ENCODE data around the gene C12orf43.
A peak's percentile ranks its signal among the peaks of the same experiment; 100 is the strongest.

The C12orf43 gene

GRCh38 chr12:120982659-120983058 is 33.6 kb downstream of the C12orf43 start:
- DNase-seq (ENCODE audit: low read depth, low spot score), result no peak
- no peak overlapping the region for H3K4me3 ChIP-seq (ENCODE audit: low read length)

- H3K4me3 ChIP-seq (ENCODE audit: low read length), result no peak overlapping the region
Observed at GRCh38 chr12:120981407-120981941, 34.8 kb downstream of the C12orf43 start.

DNA sequence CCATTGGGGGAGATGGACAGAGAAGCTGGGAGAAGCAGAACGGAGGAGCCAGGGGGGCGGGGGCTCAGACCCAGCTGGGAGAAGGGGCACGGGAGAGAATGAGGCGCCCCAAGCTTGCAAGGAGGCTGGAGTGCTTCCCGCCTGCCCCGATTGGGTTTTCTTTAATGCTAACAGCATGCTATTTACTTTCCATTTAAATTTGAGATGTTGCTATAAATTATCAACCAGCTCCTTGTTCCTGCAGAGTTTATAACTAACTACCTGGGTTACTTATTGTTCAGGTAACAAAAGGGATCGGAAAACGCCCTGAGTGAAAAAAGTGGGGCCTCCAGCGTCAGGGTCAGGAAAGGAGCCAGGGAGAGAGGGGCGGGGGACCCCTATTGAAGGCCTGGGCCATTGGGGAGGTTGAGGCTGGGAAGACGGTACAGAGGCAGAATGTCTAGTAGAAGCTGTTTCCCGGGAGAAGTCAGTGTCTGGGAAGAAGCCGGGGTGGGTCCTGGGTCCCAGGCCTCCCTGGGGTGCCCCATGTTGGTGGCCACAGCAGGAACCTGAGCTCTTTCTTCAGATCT is 35.4 kb downstream of the C12orf43 start:
- no peak for DNase-seq (ENCODE audit: low read depth, low spot score)
- H3K4me3 ChIP-seq (ENCODE audit: low read length), result no peak overlapping the region

More at GRCh38 chr12:120981407-120981941, 34.8 kb downstream of the C12orf43 start:
- no peak for DNase-seq (ENCODE audit: low read depth, low spot score)

DNA sequence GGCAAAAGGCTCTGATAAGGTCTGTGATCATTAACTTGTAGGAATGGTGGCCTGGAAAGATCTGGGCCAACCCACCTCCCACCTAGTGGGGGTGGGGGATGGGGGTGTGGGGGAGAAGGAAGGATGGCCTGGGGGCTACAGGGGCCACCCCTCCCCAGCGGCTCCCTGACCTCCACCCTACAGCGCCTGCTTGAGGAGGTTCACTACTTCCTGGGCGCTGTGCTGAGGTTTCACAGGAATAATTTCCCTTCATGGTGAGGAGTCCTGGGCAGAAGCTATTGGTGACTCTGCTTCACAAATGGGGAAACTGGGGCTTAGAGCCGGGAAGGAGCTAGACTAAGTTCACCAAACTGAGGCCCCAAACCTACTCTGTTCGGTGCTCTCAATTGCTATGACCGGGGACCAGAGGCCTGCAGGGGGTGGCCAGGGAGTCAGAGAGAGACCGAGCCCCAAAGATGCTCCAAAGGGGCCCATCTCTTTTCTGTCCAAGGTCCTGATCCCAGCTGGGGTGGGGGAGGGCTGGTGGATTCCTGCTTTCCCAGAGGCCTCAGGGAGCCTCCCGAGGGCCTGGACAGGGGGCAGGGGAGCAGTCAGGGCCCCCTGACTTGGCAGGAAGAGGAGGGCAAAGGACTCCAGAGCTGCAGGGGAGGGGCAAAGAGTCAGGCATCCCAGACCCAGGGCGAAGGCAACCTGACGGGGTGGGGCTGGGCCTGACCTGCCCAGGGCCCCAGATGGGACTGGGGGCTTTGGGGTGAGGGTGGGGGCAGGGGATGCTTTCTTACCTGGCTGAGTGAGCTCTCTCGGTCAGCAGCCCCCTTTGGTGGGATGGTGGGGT is 36.2 kb downstream of the C12orf43 start:
- H3K4me3 ChIP-seq (ENCODE audit: low read length), result no peak overlapping the region
- DNase-seq (ENCODE audit: low read depth, low spot score), result no peak

- no peak overlapping the region for H3K4me3 ChIP-seq (ENCODE audit: low read length)
- DNase-seq (ENCODE audit: low read depth, low spot score), result no peak
Observed at GRCh38 chr12:120979220-120979861, 36.9 kb downstream of the C12orf43 start.

- H3K4me3 ChIP-seq (ENCODE audit: low read length), result no peak within 1 kb of the TSS
- DNase-seq (ENCODE audit: low read depth, low spot score), result no peak
Observed at GRCh38 chr12:120978296-120979219, 37.7 kb downstream of the C12orf43 start, which contains the start of gene HNF1A. Gene HNF1A (plus strand): TSS chr12:120978543. CDS start chr12:120978769, 226 bp downstream.

DNA sequence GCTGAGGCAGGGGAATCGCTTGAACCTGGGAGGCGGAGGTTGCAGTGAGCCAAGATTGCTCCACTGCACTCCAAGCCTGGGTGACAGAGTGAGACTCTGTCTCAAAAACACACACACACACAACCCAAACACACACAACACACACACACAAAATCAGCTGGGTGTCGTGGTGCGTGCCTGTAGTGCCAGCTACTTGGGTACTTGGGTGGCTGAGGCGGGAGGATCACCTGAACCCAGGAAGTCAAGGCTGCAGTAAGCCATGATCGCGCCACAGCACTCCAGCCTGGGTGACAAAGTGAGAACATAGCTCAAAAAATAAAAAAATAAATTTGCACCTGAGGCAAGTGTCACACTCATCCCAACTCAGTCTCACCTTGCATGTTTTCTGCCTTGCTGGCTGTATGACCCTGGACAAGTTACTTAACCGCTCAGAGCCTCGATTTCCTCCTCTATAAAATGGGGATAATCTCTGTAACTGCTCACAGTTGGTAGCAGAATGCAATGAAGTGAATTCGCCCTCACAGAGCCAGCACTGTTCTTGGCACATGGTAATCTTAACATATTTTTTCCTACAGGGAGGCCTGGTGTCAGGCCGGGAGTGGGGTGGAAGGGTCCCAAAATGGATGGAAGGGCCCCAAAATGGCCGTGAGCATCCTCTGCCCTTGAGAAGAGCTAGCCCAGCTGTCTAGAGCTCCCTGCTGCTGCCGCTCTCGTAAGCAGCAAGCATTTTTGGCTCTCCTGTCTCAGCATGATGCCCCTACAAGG is 38.6 kb downstream of the C12orf43 start:
- no peak overlapping the region for H3K4me3 ChIP-seq (ENCODE audit: low read length)
- DNase-seq (ENCODE audit: low read depth, low spot score), result no peak

- DNase-seq (ENCODE audit: low read depth, low spot score), result no peak
Observed at GRCh38 chr12:120972870-120973543, 43.3 kb downstream of the C12orf43 start.

GRCh38 chr12:120971299-120972180 is 44.7 kb downstream of the C12orf43 start:
- no peak overlapping the region for H3K4me3 ChIP-seq (ENCODE audit: low read length)
- DNase-seq (ENCODE audit: low read depth, low spot score), result peak; percentile 86

More at GRCh38 chr12:120972870-120973543, 43.3 kb downstream of the C12orf43 start:
- no peak overlapping the region for H3K4me3 ChIP-seq (ENCODE audit: low read length)

GRCh38 chr12:120970310-120970709 is 46.0 kb downstream of the C12orf43 start:
- H3K4me3 ChIP-seq (ENCODE audit: low read length), result no peak overlapping the region
- no peak for DNase-seq (ENCODE audit: low read depth, low spot score)

DNA sequence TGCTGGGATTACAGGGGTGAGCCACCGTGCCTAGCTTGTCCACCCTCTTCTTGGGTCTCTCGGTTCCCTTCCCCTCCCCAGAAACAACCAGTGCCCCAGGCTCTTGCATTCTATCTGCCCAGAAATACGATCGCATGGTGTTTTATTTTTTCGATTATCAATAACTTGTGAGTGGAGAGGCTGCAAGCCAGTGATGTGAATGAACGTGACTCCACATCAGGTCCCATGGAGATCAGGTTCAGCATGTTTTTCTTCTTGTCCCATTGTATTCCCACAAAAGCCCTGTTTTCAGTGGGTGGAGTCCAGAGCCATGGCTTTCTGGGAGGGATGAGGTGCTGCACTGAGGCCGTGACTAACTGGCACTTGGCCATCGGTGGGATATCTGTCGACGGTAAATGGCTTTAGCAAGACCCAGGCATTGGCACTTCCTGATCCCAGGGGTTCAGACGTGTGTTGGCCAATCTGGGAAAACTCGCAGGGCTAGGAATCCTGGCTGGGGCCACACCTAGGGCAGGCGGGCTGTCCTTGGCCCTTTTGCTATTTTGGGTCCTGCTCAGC is 50.7 kb downstream of the C12orf43 start:
- DNase-seq (ENCODE audit: low read depth, low spot score), result no peak
- H3K4me3 ChIP-seq (ENCODE audit: low read length), result no peak overlapping the region

- no peak overlapping the region for H3K4me3 ChIP-seq (ENCODE audit: low read length)
- no peak for DNase-seq (ENCODE audit: low read depth, low spot score)
Observed at GRCh38 chr12:120964298-120964697, 52.0 kb downstream of the C12orf43 start.

GRCh38 chr12:120962532-120963020 is 53.7 kb downstream of the C12orf43 start:
- DNase-seq (ENCODE audit: low read depth, low spot score), result no peak
- H3K4me3 ChIP-seq (ENCODE audit: low read length), result no peak overlapping the region

DNA sequence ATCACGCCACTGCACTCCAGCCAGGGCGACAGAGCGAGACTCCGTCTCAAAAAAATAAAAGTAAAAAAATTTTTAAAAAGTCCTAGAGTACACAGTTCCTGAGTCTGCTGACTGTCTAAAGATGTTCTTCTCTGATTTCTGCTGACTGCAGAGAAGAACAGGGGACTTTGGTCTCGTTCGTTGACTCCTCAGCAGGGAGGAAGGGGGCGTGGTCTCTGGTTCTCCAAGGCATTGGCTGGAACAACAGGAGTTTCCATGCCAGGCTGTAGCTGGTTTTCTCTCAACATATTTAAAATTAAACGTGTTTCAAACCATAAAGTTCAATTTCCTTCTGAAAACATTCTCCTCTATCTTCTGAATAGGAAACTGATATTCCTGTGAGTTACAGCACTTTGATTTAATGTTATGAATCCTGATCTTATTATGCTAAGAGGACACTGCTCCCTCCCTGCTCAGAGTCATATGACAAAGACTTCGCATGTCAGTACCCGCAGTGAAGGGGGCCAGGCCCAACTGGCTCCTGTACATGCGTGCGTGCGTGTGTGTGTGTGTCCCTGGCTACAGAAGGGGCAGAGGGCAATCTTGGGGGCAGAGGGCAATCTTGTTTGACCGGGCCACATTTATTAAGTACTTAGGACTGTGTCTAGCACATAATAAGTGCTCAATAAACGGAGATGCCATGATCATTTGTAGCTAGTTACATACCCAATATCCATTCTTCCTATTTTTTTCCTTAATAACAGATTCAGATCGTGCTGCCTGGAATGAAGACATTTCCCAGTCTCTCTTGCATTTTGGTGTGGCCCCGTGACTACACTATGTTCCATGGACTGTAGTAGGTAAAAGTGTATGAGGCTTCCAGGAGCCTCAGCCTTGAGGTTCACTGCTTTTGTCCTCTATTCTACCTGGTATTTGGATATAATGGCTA is 54.4 kb downstream of the C12orf43 start:
- peak; percentile 55 for DNase-seq (ENCODE audit: low read depth, low spot score)
- H3K4me3 ChIP-seq (ENCODE audit: low read length), result no peak overlapping the region

- no peak overlapping the region for H3K4me3 ChIP-seq (ENCODE audit: low read length)
- no peak for DNase-seq (ENCODE audit: low read depth, low spot score)
Observed at GRCh38 chr12:120960657-120961056, 55.6 kb downstream of the C12orf43 start.
